T-helper 1 cell (primary cell): ENCODE results near the gene SESN1.
A peak's percentile ranks its signal among the peaks of the same experiment; 100 is the strongest.
"Not testable (repeated sequence)": the region's sequence is repeated elsewhere in the genome, so short reads cannot be mapped to it uniquely, and the experiment has no call there.

ENCODE experiments used
- DNase-seq, 5 donors: peaks; one replicate each; pipeline ENCODE4 v3.0.0-alpha.2; 2012 to 2020

Gene SESN1

DNA sequence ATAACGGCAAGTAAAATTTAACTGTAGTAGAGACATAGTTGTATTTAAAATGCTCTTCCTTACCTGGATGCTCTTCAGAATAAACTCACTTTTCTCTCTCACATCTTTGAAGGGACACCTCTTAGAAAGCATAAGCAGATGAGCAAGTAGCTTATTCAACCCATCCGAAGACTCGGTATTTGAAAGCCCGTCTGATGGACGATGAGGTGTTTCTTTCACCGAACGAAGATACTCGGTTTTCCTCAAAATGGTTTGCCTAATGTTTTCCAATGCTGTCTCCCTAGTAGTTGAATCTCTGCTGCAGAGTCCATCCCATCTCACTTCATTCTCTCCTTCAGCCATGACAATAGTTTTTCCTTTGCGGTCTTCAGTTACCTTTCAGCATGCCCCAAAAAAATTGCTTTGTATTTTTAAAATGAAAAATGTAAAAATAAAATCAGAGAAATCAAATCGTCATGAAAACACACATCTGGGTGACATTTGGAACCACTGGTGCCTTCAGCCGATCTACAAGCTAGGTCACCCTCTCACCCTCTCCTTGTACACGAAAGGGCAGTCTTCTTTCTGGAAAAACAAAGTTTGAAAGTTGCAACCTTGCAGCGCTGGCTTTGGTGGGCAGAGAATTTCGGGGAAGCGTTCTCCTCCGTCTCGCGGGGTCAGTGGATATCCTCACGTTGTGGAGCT lies 772 bp downstream of the SESN1 start:
- peak in 1 of 5 donors; percentile 13 for DNase-seq

DNA sequence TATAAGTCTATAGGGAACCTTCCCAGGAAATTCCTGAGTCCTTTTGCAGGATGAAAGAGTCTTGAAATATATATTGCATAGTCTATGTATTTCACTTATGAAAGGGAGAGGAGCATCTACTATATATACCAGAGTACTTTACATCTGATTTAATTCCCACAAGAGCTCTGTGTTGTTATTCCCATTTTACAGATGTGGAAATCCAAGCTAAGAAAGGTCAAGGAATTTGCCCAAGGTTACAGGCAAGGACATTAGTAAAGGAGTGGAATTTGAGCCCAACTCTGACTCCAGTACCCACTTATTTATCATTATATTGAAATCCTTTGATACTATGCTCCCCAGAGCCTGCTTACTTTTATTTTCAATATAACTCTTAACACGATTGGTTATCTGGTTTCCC lies 2.6 kb downstream of the SESN1 start:
- DNase-seq: no peak

DNA sequence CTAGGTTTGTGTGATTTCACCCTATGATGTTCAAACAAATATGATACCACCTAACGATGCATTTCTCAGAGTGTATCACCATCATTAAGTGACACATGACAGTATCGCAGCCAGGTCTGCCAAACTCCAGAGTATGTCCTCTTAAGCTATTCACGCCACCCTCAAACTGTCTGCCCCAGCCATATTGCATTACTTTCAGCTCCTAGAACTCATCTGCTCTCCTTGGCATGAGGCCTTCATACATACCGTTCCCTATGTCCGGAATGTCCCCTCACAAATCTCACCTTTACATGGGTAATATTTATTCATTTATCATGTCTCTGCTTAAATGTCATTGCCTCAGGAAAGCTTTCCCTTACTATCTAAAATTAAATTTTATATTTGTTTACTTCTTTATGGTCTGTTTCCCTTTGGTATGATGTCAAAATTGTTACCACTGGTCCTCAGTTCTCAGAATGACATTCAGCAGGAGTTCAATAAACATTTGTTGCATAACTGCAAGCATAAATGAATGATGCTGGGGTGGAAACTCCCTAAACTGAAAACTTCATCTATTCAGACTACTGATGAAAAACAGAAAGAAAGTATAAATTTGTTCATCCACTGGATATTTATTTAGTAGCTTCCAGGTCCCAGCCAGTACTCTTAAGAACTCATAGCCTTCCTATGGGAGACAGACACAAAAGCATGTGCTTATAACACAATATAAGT lies 3.2 kb downstream of the SESN1 start:
- no peak for DNase-seq

DNA sequence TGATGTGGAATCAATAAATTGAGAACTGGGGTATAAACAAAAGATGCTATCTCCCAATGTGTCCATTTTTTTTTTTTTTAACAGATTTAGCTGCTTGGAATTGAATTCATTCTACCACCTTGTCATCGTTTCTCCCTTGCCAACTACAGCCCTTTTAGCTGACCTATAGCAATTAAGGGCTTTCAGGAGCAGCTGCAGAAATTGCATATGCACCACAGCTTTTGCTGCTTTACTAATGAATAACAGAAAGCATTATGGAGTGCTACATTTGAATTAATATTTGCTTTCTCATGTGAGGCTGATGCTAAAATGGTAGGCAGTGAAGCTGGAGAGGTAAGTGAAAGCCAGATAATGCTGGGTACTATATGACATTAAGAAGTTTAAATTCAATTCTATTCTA lies 5.7 kb downstream of the SESN1 start:
- no peak for DNase-seq

DNA sequence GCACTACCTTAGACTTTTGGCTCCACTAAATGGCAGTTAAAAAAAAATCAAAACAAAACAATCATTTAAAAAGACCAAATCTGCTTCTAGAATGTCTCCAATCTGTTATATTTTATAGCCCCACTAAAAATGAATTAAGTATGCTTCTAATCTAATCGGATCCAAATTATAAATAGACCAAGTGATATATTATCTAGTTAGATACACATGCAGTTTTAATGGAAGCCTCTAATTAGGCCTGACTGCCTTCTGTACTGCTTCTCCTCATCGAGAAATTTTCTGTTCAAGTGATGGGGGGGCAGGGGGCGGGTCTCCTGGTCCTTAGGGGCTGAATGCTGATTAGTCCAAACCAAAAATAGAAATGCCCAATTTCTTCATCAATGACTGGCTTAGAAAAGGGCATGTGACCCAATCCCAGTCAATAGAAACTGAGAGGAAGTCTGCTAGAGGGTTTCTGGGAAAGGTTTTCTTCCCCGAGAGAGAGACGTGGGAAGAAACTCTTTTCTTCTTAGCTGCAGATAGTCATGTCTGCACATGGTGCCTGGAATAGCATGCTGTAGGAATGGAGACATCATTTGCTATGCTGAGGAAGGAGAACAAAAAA lies 6.9 kb downstream of the SESN1 start:
- DNase-seq: no peak

DNA sequence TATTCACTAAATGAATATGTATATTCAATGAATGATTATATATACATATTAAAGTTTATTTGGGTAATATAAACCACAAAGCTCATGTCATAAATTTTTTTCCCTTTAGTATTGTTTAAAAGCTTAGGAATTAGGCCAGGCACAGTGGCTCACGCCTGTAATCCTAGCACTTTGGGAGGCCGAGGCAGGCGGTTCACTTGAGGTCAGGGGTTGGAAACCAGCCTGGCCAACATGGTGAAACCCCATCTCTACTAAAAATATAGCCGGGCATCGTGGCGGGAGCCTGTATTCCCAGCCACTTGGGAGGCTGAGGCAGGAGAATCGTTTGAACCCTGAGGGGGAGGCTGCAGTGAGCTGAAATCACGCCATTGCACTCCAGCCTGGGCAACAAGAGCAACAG lies 10.5 kb downstream of the SESN1 start:
- not testable (repeated sequence) for DNase-seq

DNA sequence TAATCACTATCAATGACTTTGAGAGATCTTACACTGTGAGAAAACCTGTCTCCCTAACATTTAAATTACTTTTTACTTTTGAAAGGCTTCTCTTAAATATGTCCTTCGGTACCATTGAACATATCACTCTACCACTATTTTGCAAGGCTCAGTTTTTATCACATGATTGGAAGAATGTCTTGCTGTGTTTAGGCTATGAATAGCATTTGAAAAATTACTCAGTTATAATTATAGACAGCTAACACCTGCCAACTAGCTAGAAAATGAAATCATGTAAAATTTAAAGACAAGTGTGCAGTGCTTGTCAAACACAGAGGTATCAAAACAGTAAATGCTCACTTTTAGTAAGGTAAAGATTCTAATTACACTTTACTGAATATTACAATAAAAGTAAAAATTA lies 11.0 kb downstream of the SESN1 start:
- DNase-seq: no peak

DNA sequence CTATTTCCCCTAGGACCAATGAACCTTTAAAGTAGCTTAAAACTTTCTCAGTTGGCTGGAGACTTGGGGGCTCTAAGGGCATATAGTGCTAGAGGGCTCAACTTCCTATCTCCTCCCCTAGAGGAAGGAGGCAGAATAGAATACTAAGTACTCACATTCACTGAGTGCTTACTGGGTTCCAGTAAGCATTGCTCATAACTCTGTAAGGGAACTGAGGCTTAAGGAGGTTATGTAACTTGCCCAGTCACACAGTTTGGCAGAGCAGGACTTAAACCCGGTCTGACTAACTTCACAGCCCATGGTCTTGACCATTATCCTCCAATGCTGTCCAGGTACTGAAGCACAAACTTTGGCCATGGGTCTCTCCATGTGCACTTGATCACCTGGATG lies 12.5 kb downstream of the SESN1 start:
- DNase-seq: no peak

DNA sequence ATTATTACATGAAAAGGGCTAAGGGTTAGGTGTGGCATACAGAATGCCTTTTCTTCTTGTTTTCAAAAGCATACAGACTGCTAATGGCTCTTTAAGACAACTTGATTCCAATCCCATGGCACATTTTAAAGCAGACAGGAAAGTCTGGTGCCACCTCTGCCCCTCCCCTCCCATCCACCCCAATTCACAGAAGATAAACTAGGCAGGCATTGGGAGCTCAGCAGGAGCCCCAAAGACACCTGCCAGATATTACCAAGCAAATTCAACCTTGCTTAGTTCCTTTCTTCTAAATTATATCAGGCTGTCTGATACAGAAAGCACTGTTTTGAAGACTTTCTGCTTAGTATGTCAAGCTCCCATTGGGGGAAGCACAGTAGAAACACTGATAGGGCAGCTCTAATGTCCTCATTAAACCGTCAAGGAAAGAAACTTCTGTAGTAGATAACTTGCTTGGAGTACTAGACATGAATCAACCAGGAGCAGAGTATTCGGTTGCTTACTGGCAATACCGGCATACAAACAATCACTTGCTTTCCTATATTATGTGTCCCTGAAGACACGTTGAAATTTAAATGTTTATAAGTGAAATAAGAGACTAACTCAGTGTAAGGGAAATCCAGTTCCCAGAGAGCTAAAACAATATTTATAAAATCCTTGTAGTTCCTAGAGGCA lies 13.0 kb downstream of the SESN1 start:
- no peak for DNase-seq

DNA sequence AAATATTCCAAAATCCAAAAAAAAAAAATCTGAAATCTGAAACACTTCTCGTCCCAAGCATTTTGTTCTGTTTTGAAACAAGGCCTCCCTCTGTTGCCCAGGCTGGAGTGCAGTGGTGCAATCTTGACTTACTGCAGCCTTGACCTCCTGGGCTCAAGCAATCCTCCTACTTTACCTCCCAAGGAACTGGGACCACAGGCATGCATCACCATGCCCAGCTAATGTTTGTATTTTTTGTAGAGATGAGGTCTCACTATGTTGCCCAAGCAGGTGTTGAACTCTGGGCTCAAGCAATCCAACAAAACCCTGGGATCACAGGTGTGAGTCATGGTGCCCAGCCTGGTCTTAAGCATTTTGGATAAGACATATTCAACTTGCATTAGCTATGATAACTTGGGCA lies 13.6 kb downstream of the SESN1 start:
- no peak for DNase-seq

DNA sequence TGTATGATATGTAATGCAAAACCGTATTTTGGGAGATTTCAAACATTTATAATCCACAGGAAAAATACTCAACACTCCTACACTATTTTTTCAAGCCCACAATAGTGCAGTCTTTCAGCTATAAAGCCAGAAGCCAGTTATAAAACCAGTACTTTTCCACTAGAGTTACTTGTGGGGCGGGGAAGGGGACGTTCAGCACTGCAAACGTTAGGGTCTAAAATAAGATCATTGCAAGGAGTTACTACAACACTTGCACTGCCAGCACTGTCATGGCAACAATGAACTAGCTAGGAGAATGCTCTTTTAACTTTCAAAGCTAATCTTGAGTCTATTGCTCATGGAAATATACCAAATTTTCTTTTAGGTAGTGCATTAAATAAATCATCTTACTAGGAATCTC lies 14.7 kb downstream of the SESN1 start:
- DNase-seq: no peak

DNA sequence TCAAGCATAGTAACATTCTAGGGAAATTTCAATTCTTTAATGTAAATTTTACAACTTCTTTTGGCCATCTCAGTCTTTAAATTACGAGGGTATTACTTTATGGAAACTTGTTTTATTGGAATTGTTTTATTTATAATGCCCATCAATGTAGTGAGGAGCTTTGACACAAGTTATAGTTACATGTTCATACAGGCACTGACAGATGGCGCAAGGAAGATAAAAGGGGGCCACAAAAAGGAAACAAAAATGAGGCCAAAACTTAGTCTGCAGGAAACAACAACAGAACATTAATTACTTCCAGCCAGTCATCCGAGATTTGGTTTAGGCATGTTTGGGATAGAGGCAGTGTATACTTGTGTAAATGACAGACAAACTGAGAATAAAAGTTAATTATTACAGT lies 18.3 kb downstream of the SESN1 start:
- no peak for DNase-seq

DNA sequence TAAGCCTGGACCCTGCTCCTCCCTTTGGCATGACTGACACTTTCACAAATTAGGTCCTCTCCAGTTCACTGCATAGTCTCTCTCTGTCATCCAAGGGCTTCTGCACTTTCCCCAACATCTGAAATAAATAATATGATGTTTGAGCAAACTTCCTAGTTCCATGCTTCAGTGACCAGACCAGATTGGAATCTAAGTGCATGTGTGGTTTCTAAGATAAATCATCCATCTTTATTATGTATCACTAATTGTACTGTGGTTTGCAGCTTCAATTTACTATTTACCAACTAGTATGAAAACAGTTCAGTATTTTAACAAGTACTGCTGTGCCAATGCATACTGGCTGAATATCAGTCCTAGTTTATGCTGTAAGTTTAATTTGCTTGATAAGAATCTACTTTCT lies 18.7 kb downstream of the SESN1 start:
- DNase-seq: no peak

DNA sequence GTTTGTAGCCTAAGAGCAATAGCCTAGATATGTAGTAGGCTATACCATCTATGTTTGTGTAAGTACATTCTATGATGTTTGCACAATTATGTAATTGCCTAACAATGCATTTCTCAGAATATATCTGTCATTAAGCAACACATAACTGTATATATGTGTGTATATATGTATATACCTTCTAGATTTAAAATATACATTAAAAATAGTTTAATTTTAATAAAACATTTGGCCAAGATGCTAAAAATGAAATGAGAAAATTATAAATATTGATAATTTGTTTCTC lies 20.6 kb downstream of the SESN1 start:
- DNase-seq: no peak

DNA sequence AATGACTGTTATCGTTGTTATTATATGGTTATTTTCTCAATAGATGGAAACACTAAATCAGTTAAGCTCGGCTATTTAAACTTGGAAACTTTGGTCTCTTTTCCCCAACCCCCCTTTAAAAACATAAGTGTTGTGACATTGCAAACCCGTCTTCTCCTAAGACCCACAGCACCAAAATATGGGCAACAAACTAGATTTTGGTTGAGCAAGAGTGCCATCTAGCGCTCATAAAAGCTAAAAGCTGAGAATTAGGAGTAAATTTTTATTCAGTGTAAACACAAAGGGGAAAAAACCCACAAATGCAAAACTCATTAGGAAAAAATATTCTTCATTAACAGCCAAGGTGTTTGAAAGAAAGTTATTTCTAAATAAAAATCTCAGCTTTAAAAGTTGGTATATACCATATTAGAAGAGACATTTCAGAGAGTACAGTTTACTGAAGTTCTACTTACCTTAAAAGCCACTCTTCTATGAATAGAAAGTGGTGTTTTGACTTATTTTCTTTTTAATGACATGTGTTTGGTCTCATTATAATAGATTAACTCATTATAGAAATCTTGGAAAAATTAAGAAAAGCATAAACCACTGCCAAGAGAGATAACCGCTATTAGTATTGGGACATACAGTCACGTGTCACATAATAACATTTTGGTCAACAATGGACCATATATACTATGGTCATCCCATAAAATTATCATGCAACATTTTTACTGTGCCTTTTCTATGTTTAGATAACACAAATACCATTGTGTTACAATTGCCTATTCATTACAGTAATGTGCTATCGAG lies 21.1 kb downstream of the SESN1 start:
- DNase-seq: peak in 4 of 5 donors; percentile 28 to 64 (median 46)

DNA sequence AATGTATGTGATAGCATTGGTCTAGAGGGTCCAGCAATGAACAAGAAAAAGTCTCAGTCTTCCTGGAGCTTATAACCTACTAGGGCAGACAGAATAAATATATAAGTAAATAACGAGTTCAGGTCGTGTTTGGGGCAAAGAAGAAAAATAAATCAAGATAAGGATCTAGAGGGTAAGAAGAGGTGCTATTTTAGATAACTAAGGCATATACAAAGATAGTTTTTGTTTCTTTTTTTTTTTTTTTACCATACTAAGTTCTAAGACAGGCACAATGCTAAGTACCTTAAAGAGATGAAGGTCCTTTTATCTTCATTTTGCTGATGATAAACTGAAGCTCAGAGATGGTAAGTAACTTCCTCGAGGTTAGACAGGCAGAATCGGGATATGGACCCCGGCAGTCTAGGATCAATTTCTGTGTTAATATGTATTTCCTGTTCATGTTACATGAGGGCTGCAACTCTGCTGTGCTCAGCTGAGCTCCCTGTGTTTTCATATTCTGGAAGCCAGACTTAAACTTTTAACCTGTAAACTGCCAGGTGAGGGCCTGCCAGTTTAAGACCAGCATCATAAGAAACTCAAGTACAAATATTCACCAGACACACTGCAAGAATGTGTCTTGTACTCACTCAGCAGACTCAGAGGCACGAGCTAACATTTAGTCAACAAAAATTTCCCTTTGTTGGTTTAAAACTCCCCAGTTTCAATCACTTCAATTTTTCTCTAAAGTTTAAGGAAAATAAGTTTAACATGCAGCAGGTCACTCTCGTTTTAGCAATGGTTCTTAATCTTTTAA lies 23.3 kb downstream of the SESN1 start:
- no peak for DNase-seq

DNA sequence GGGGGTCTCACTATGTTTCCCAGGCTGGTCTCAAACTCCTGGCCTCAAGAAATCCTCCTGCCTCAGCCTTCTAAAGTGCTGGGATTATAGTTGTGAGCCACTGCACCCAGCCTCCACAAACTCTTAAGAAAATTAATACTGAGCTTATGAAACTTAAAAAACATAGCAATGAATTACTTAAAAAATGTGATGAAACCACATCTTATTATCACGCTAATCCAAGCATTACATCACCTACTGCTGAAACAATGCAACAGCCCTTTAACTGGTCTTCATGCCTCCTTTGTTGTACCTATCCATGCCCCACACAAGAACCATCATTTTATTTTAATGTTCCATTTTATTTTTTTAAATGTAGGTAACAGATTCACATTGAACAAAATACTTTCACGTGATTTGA lies 24.9 kb downstream of the SESN1 start:
- no peak for DNase-seq

DNA sequence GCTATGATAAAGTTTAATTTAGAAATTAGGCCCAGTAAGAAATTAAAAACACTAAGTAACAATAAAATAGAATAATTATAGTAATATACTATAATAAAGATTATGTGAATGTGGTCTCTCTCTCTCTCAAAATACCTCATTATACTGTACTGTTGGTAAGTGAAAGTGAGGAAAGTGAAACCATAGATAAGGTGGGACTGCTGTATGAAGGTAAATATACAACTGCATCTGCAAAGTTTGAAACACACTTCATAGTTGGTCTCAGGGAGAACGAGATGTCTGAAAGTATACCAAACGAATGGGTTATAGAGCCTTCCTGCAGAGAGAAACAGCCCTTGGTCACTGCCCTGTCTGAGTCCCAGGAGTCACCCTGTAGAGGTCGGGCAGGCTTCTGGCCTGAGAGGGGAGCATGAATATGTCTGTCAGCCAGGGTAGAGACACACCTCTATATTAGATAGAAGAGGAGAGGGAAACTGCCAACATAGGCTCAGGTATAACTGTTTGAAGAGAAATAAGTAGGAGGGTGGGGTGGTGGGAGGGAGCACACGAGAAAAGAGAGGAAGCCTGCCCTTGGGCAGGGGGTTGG lies 31.8 kb downstream of the SESN1 start:
- no peak for DNase-seq

DNA sequence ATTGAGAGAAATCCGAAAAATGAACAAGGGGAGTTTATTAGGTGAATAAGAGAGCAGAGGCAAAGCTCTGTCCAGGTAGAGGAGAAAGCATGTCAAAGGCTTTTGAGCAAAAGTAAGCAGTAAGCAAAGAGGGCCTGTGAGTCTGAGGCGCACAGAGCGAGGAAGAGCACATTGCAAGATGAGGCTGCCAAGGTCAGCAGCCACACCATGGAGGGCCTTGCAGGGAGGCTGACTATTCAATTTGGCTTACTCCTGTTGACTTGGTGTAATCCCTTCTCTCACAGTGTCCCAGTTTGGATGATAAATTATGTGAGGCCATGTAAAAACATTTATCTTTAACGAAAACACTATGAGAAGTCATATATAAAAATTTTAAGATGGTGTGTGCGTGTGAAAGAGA lies 32.4 kb downstream of the SESN1 start:
- no peak for DNase-seq

DNA sequence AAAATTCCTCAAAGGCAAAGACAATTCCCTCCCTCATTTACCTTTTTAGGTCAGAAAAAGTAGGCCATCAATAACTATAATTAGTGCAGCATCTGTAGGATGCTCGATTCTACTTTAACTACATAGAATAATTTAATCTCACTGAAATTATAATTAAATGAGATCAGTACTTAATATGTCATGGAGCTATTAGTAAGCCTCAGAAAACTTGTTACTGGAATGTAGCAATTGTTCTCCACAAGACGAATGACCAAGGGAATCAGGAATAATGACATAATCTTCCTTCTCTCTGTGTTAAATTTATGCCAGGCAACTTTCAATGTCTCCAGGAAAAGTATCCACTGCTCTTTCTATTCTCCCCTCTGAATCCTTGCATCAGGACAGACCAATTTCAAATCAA lies 34.1 kb downstream of the SESN1 start:
- no peak for DNase-seq

DNA sequence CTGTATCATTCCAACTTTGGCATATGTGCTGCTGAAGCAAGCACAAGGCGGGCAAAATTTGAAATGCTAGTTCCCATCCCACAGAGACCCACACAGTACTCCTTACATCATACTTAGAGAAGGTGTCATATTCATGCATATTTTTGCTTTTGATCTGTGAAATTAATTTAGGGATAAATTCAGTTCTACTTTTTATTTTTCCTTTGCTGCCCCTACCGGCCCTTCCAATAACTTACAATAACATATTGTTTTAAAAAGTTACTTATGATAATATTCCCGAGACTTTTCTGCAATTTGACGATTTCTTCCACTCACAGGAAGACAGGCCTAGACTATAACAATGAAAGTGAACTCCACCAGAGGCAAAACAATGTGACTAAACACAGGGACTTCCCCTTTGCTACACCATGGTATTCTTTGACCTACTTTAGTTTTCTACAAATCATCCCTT lies 35.0 kb downstream of the SESN1 start:
- peak in 1 of 5 donors; percentile 27 for DNase-seq

DNA sequence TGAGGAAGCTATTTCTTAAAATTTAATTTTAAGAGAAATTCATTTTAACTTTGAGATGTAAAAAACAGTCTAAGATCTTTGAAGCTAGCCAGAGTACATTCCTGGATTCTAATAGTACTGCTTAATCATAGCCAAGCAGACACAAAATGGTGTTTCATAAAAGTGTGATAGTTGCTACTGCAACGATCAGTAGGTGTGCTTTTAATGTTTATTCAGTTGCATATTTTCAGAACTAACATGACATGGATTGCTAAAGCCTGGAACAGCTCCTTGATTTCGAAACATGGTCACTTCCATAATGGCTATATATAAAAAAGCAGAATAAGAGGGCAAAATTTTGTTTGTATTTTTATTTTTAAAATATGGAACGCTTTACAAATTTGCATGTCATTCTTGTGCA lies 35.5 kb downstream of the SESN1 start:
- no peak for DNase-seq
